Activated T-helper 9 cell treated with anti-CD3 and anti-CD28 coated beads, Interleukin-2, amount 50 U/mL, for 16 hours (primary cell): ENCODE results near the gene ARMH1.

Source experiments
- DNase-seq: peaks from one replicate; pipeline ENCODE4 v3.0.0-alpha.2; 2020; ENCODE audit warnings: low read depth

The ARMH1 gene

GRCh38 chr1:44670751-44671640 is 3.5 kb upstream of the ARMH1 start:
- DNase-seq = no peak

GRCh38 chr1:44672254-44672955 is 2.1 kb upstream of the ARMH1 start:
- DNase-seq = no peak

GRCh38 chr1:44672961-44673674 is 1.4 kb upstream of the ARMH1 start:
- DNase-seq = no peak

GRCh38 chr1:44673675-44674112 is 820 bp upstream of the ARMH1 start:
- DNase-seq = no peak

GRCh38 chr1:44675186-44675585 is 672 bp downstream of the ARMH1 start:
- no peak for DNase-seq

- DNase-seq = no peak
Observed at GRCh38 chr1:44676484-44677200, 2.1 kb downstream of the ARMH1 start.

GRCh38 chr1:44677201-44677766 is 2.8 kb downstream of the ARMH1 start:
- no peak for DNase-seq

- no peak for DNase-seq
Observed at GRCh38 chr1:44678120-44678519, 3.6 kb downstream of the ARMH1 start.

GRCh38 chr1:44678626-44679025 is 4.1 kb downstream of the ARMH1 start:
- DNase-seq = no peak

- no peak for DNase-seq
Observed at GRCh38 chr1:44679468-44679867, 5.0 kb downstream of the ARMH1 start.

GRCh38 chr1:44681905-44682882 is 7.7 kb downstream of the ARMH1 start:
- DNase-seq = no peak

GRCh38 chr1:44682883-44683265 is 8.4 kb downstream of the ARMH1 start:
- DNase-seq = no peak

- no peak for DNase-seq
Observed at GRCh38 chr1:44684525-44684924, 10.0 kb downstream of the ARMH1 start.

GRCh38 chr1:44685218-44685617 is 10.7 kb downstream of the ARMH1 start:
- no peak for DNase-seq

- no peak for DNase-seq
Observed at GRCh38 chr1:44685881-44686280, 11.4 kb downstream of the ARMH1 start.

- no peak for DNase-seq
Observed at GRCh38 chr1:44688760-44689446, 14.4 kb downstream of the ARMH1 start.

- no peak for DNase-seq
Observed at GRCh38 chr1:44689447-44689765, 14.9 kb downstream of the ARMH1 start.

GRCh38 chr1:44693159-44693558 is 18.6 kb downstream of the ARMH1 start:
- no peak for DNase-seq

GRCh38 chr1:44693900-44694299 is 19.4 kb downstream of the ARMH1 start:
- no peak for DNase-seq

GRCh38 chr1:44694863-44695478 is 20.5 kb downstream of the ARMH1 start:
- DNase-seq = no peak
